Endothelial cell of umbilical vein (primary cell): ENCODE measurements around the gene ACOX3.

Source experiments
- POLR2A ChIP-seq: IDR thresholded peaks from 2 replicates; pipeline ENCODE4 v1.6.1; 2012; ENCODE audit warnings: low read depth, mild to moderate bottlenecking, control low read depth, low read length
- TF ChIP-seq, protein P1 (sequence below), 2 donors: IDR thresholded peaks; 1 replicate in 1 of 2; 2 replicates in 1 of 2; pipeline ENCODE4 v1.5.1; 2011; ENCODE audit warnings: low read length in 2 of 2, mild to moderate bottlenecking in 2 of 2, moderate library complexity in 2 of 2, control low read depth in 1 of 2, inconsistent platforms in 1 of 2, low read depth in 1 of 2; ENCODE audit not compliant: insufficient read depth in 1 of 2; ENCODE audit errors: extremely low read depth in 1 of 2

GRCh38 chr4:8365951-8366350 is 74.6 kb downstream of the ACOX3 start:
- TF ChIP-seq, protein P1, sequence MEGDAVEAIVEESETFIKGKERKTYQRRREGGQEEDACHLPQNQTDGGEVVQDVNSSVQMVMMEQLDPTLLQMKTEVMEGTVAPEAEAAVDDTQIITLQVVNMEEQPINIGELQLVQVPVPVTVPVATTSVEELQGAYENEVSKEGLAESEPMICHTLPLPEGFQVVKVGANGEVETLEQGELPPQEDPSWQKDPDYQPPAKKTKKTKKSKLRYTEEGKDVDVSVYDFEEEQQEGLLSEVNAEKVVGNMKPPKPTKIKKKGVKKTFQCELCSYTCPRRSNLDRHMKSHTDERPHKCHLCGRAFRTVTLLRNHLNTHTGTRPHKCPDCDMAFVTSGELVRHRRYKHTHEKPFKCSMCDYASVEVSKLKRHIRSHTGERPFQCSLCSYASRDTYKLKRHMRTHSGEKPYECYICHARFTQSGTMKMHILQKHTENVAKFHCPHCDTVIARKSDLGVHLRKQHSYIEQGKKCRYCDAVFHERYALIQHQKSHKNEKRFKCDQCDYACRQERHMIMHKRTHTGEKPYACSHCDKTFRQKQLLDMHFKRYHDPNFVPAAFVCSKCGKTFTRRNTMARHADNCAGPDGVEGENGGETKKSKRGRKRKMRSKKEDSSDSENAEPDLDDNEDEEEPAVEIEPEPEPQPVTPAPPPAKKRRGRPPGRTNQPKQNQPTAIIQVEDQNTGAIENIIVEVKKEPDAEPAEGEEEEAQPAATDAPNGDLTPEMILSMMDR (IDR thresholded peaks at IDR 0.05; ENCODE audit: extremely low read depth in 1 of 2, insufficient read depth in 1 of 2, low read depth in 1 of 2, low read length in 2 of 2), result no peak
- TF ChIP-seq POLR2A, result no peak
